Stimulated activated CD8-positive, alpha-beta memory T cell treated with anti-CD3 and anti-CD28 coated beads, Interleukin-15, amount 100 ng/mL, for 1 hour (primary cell): ENCODE data around the gene MAN1A1.

ENCODE experiments used
- DNase-seq: peaks from one replicate; pipeline ENCODE4 v3.0.0-alpha.2; 2020; ENCODE audit warnings: low read depth

Gene MAN1A1

GRCh38 chr6:119325559-119326265 lies 23.8 kb downstream of the MAN1A1 start:
- DNase-seq = no peak

GRCh38 chr6:119324718-119325117 lies 24.8 kb downstream of the MAN1A1 start:
- no peak for DNase-seq

- DNase-seq = no peak
Measured at GRCh38 chr6:119323931-119324330, 25.6 kb downstream of the MAN1A1 start.

- no peak for DNase-seq
Measured at GRCh38 chr6:119323478-119323877, 26.1 kb downstream of the MAN1A1 start.

- no peak for DNase-seq
Measured at GRCh38 chr6:119322715-119323350, 26.7 kb downstream of the MAN1A1 start.

GRCh38 chr6:119322034-119322433 lies 27.5 kb downstream of the MAN1A1 start:
- DNase-seq = no peak

- no peak for DNase-seq
Measured at GRCh38 chr6:119319694-119320093, 29.9 kb downstream of the MAN1A1 start.

- no peak for DNase-seq
Measured at GRCh38 chr6:119318730-119319129, 30.8 kb downstream of the MAN1A1 start.

- DNase-seq = no peak
Measured at GRCh38 chr6:119318176-119318575, 31.4 kb downstream of the MAN1A1 start.

GRCh38 chr6:119317007-119317406 lies 32.6 kb downstream of the MAN1A1 start:
- DNase-seq = no peak

GRCh38 chr6:119314885-119315272 lies 34.7 kb downstream of the MAN1A1 start:
- no peak for DNase-seq

- no peak for DNase-seq
Measured at GRCh38 chr6:119313937-119314884, 35.4 kb downstream of the MAN1A1 start.

- DNase-seq = no peak
Measured at GRCh38 chr6:119312875-119313338, 36.7 kb downstream of the MAN1A1 start.

GRCh38 chr6:119312441-119312840 lies 37.1 kb downstream of the MAN1A1 start:
- DNase-seq = no peak

GRCh38 chr6:119311514-119312142 lies 37.9 kb downstream of the MAN1A1 start:
- DNase-seq = no peak

- DNase-seq = no peak
Measured at GRCh38 chr6:119310486-119311036, 39.0 kb downstream of the MAN1A1 start.

GRCh38 chr6:119308991-119309657 lies 40.4 kb downstream of the MAN1A1 start:
- DNase-seq = no peak

GRCh38 chr6:119308048-119308570 lies 41.5 kb downstream of the MAN1A1 start:
- DNase-seq = no peak

GRCh38 chr6:119307056-119307455 lies 42.5 kb downstream of the MAN1A1 start:
- DNase-seq = no peak

- DNase-seq = no peak
Measured at GRCh38 chr6:119306396-119306968, 43.1 kb downstream of the MAN1A1 start.
